B cell (primary cell): ENCODE results near the gene LITAFD. TPM values are rescaled to one million over a fixed set of nuclear protein-coding genes. Genes with fewer than 3 reads are reported as not detected.

Experiments
- ATAC-seq: fragments of 200-7000 bp; cut with Tn5 transposase; one replicate; pipeline ENCODE4 v1.10.0; 2021; ENCODE audit warnings: low read depth, mild to moderate bottlenecking, moderate number of reproducible peaks, moderate library complexity
- CTCF ChIA-PET: fragments of 350-600 bp; sonication (Branson Sonifier 250); formaldehyde crosslinking; loops from one replicate; lab custom pipeline; 2021; ENCODE audit warnings: antibody characterized with exemption, inconsistent platforms; lab: Charles Lee
- POLR2A ChIA-PET: fragments of 350-600 bp; sonication (Branson Sonifier 250); formaldehyde crosslinking; loops from one replicate; lab custom pipeline; 2021; ENCODE audit warnings: antibody characterized with exemption; lab: Charles Lee
- DNase-seq: peaks from one replicate; pipeline ENCODE4 v3.0.0; 2013
- H2AFZ ChIP-seq: 2 replicates; pipeline ENCODE4 v1.6.1; 2012; ENCODE audit warnings: mild to moderate bottlenecking, low read depth, low read length; ENCODE audit not compliant: insufficient read depth, poor library complexity, severe bottlenecking
- H3K27ac ChIP-seq, 2 donors: 1 replicate in 1 of 2; 2 replicates in 1 of 2; pipeline ENCODE4 v1.5.1; 2012 to 2013; ENCODE audit warnings: low read length in 2 of 2, mild to moderate bottlenecking in 2 of 2, moderate library complexity in 1 of 2
- H3K27me3 ChIP-seq, 4 experiments: fragments of 200-600 bp in 1 of 4; sonication (generic) in 1 of 4; replicated peaks in 1 of 4; 1 replicate in 2 of 4; 2 replicates in 2 of 4; pipeline versions ENCODE4 v1.6.1 to v1.7.0; 2013 to 2016; ENCODE audit warnings: low read length in 3 of 4, mild to moderate bottlenecking in 2 of 4, mixed read lengths in 1 of 4, moderate library complexity in 1 of 4; ENCODE audit not compliant: insufficient read depth in 4 of 4, control insufficient read depth in 3 of 4; ENCODE audit errors: control extremely low read depth in 1 of 4
- H3K36me3 ChIP-seq, 2 experiments: replicated peaks in 1 of 2; 1 replicate in 1 of 2; 2 replicates in 1 of 2; pipeline versions ENCODE4 v1.6.1 to v1.7.1; 2013; ENCODE audit warnings: low read length in 1 of 2; ENCODE audit not compliant: insufficient read depth in 2 of 2, control insufficient read depth in 1 of 2; ENCODE audit errors: control extremely low read depth in 1 of 2, extremely low read depth in 1 of 2
- H3K4me1 ChIP-seq, 2 donors: fragments of 200-600 bp in 1 of 2; sonication (generic) in 1 of 2; 1 replicate in 1 of 2; 2 replicates in 1 of 2; pipeline versions ENCODE4 v1.5.1 to v1.6.1; 2013 to 2017; ENCODE audit warnings: low read length in 2 of 2; ENCODE audit not compliant: control insufficient read depth in 2 of 2, insufficient read depth in 2 of 2
- H3K4me2 ChIP-seq: replicated peaks from 2 replicates; pipeline ENCODE3; 2012; ENCODE audit warnings: mild to moderate bottlenecking, low read depth, low read length; ENCODE audit not compliant: poor library complexity, severe bottlenecking
- H3K4me3 ChIP-seq, 5 experiments: fragments of 200-600 bp in 1 of 5; sonication (generic) in 1 of 5; 1 replicate in 3 of 5; 2 replicates in 2 of 5; pipeline versions ENCODE4 v1.5.1 to v1.7.0; 2011 to 2016; ENCODE audit warnings: low read length in 4 of 5, mild to moderate bottlenecking in 4 of 5, low read depth in 2 of 5, control low read depth in 1 of 5, moderate library complexity in 1 of 5; ENCODE audit not compliant: insufficient read depth in 1 of 5; ENCODE audit errors: control extremely low read depth in 1 of 5, extremely low read depth in 1 of 5
- H3K79me2 ChIP-seq: fragments of 200-600 bp; sonication (generic); one replicate; pipeline ENCODE4 v1.6.0; 2016; ENCODE audit warnings: low read length; ENCODE audit not compliant: control insufficient read depth, insufficient read depth
- H3K9ac ChIP-seq: fragments of 200-600 bp; sonication (generic); 2 replicates; pipeline ENCODE4 v1.6.1; 2017; ENCODE audit warnings: mild to moderate bottlenecking, low read length, moderate library complexity
- H3K9me3 ChIP-seq, 3 donors: one replicate each; pipeline versions ENCODE4 v1.6.1 to v1.7.1; 2013; ENCODE audit warnings: low read length in 2 of 3; ENCODE audit not compliant: control insufficient read depth in 2 of 3, insufficient read depth in 1 of 3; ENCODE audit errors: control extremely low read depth in 1 of 3
- H4K20me1 ChIP-seq: 2 replicates; pipeline ENCODE4 v1.6.0; 2012; ENCODE audit warnings: mild to moderate bottlenecking, low read length; ENCODE audit not compliant: insufficient read depth, control insufficient read depth, poor library complexity, severe bottlenecking
- H3K27ac Mint-ChIP-seq: one replicate; pipeline ENCODE4 v1.8.0; 2021; ENCODE audit warnings: mixed read lengths
- H3K27me3 Mint-ChIP-seq: one replicate; pipeline ENCODE4 v1.8.0; 2021; ENCODE audit warnings: mixed read lengths
- H3K4me1 Mint-ChIP-seq: one replicate; pipeline ENCODE4 v1.8.0; 2021; ENCODE audit warnings: mixed read lengths
- H3K4me3 Mint-ChIP-seq: one replicate; pipeline ENCODE4 v1.8.0; 2021; ENCODE audit warnings: mixed read lengths
- H3K9me3 Mint-ChIP-seq: one replicate; pipeline ENCODE4 v1.8.0; 2022; ENCODE audit warnings: mixed read lengths; ENCODE audit not compliant: insufficient read depth
- EZH2 ChIP-seq: IDR thresholded peaks from 2 replicates; pipeline ENCODE4 v1.6.1; 2012; ENCODE audit warnings: borderline replicate concordance, low read depth, mild to moderate bottlenecking, moderate library complexity, low read length; ENCODE audit not compliant: insufficient read depth, poor library complexity, severe bottlenecking
- WGBS: methylation state at CpG from one replicate; pipeline ENCODE4 v1.1.5; 2013; ENCODE audit warnings: missing lambda C conversion rate; ENCODE audit not compliant: insufficient coverage; 5-methylcytosine and 5-hydroxymethylcytosine counted together
- intact Hi-C: fragments of 100-400 bp; cut with micrococcal nuclease; formaldehyde crosslinking; loops from one replicate; pipeline ENCODE4 v1.10.0; 2022
- polyA plus RNA-seq: library from polyadenylated mRNA; depleted of rRNA; stranded (reverse); fragments of >200 nt; gene quantifications from 2 replicates; pipeline ENCODE4 v1.2.3, GENCODE V29; 2012
- total RNA-seq, 2 donors: library from RNA; stranded (reverse); fragments of 120-200 nt in 1 of 2; gene quantifications; 1 replicate in 1 of 2; 2 replicates in 1 of 2; pipeline versions ENCODE4 v1.2.3 to v1.2.4, GENCODE V29; 2013 to 2022
- TF ChIP-seq, protein P1 (sequence below): fragments of 200-600 bp; IDR thresholded peaks from one replicate; pipeline ENCODE4 v1.8.0; 2022; ENCODE audit warnings: antibody characterized with exemption, mild to moderate bottlenecking

LITAFD gene
- total and polyA plus RNA-seq, 2 donors (not counting 1 experiment from before 2014, with no cell fraction given) = not detected

DNA sequence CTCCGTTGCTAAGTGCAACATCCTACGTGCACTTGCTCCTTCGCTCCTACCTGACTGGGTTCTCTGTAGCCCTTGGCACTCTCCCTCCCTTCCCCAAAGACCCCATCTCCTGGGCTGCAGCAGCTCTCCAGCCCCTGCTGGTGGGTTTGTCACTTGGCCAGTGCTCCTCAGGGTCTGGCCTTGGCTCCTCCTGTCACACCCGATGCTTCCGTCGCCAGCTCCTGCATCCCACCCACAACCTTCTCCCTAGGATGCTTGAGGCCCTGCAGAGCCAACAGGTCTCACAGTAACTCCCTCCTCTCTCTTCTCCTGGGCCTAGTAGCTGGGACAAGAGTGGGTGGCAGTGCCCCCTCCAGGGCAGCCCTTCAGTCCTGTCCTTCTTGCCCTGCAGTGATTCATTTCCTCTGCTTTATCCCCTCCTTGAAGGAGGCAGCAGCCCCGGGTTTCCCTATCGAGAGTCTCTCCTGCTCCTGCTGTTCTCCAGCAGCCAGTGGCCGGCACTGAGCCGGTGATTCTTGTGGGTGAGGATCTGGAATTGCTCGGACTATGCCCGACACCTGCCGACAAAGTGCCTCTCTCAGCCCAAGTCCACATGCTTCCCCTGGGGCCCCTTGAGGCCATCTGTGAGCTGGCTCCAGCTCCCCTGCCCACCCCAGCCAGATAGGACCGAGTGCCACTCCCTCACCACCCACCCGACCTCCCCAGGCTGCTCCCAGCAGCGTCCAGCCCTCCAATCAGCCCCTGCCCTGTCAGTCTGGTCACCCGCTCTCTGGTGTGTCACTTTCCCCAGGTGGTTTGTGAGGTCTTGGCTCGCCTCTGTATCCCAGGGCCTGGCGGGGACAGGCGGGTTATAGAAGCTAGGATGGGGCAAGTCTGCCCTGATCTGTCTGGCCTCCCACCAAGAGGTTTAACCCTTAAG lies 3.8 kb downstream of the LITAFD start:
- WGBS = 24% methylated on average over 18 of the region's 20 CpGs
- peak overlapping the region; percentile 71 for H3K27ac Mint-ChIP-seq
- H3K9me3 ChIP-seq = peaks cover 0 to under 1% (median 0%) of the 10 kb centered on the region in 3 donors
- H4K20me1 ChIP-seq = peaks cover 35% of the 10 kb centered on the region
- peaks cover 5 to 21% of the 10 kb centered on the region in 2 donors for H3K4me1 ChIP-seq
- TF ChIP-seq, protein P1, sequence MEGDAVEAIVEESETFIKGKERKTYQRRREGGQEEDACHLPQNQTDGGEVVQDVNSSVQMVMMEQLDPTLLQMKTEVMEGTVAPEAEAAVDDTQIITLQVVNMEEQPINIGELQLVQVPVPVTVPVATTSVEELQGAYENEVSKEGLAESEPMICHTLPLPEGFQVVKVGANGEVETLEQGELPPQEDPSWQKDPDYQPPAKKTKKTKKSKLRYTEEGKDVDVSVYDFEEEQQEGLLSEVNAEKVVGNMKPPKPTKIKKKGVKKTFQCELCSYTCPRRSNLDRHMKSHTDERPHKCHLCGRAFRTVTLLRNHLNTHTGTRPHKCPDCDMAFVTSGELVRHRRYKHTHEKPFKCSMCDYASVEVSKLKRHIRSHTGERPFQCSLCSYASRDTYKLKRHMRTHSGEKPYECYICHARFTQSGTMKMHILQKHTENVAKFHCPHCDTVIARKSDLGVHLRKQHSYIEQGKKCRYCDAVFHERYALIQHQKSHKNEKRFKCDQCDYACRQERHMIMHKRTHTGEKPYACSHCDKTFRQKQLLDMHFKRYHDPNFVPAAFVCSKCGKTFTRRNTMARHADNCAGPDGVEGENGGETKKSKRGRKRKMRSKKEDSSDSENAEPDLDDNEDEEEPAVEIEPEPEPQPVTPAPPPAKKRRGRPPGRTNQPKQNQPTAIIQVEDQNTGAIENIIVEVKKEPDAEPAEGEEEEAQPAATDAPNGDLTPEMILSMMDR = no peak
- TF ChIP-seq EZH2 = no peak
- H3K4me3 Mint-ChIP-seq = no peak overlapping the region
- H3K4me2 ChIP-seq = no peak overlapping the region
- no peak overlapping the region for H3K4me3 ChIP-seq
- intact Hi-C loops = no loop called here
- no peak overlapping the region for H3K27ac ChIP-seq
- no peak overlapping the region for H3K9ac ChIP-seq
- peaks cover 0 to 11% (median 5%) of the 10 kb centered on the region in 4 experiments for H3K27me3 ChIP-seq
- ChIA-PET POLR2A (interaction anchor here (0.7 kb wide), 1 partner anchor 66 kb away, joined by 3 read pairs; no protein-coding TSS in a partner anchor), CTCF (interaction anchor here (1.2 to 1.3 kb wide), 2 partner anchors 9 to 94 kb away, joined by 3 read pairs; no protein-coding TSS in a partner anchor)
- DNase-seq (peak; percentile 39), ATAC-seq (no peak)
- no peak overlapping the region for H2AFZ ChIP-seq
- H3K9me3 Mint-ChIP-seq = no peaks in the 10 kb centered on the region
- H3K27me3 Mint-ChIP-seq = peaks cover 12% of the 10 kb centered on the region
- peaks cover 23% of the 10 kb centered on the region for H3K4me1 Mint-ChIP-seq
- H3K36me3 ChIP-seq = peaks cover 0 to 12% of the 10 kb centered on the region in 2 experiments
- peaks cover 3% of the 10 kb centered on the region for H3K79me2 ChIP-seq
